Frontal cortex (tissue), 4 donors: Measurements from ENCODE around the gene CRMP1. TPM values are rescaled to one million over a fixed set of nuclear protein-coding genes. Genes with fewer than 3 reads are reported as not detected.

Experiments used
- DNase-seq, 2 donors: peaks; one replicate each; pipeline ENCODE4 v3.0.0; 2012; ENCODE audit warnings: low spot score in 2 of 2
- FAIRE-seq: peaks from 2 replicates; lab custom pipeline; 2012; peaks lifted over from hg19 to GRCh38; lab: Jason Lieb, UNC
- small RNA-seq: library from RNA; depleted of rRNA; stranded (forward); fragments of <200 nt; gene quantifications from one replicate; pipeline ENCODE3, GENCODE V24; 2014
- total RNA-seq: library from RNA; depleted of rRNA; stranded (reverse); fragments of >200 nt; gene quantifications from one replicate; pipeline ENCODE4 v1.2.3, GENCODE V29; 2014
- donor health status: control.
- donor health status: control.
- donor health status: control.

Gene CRMP1
- total RNA-seq, 1 donor from 2014 or later: 624 TPM

GRCh38 chr4:5783486-5783885, 109.4 kb downstream of the CRMP1 start:
- no peak for FAIRE-seq
- no peak for DNase-seq

GRCh38 chr4:5782829-5783476, 109.9 kb downstream of the CRMP1 start:
- DNase-seq: no peak

GRCh38 chr4:5781691-5782090, 111.2 kb downstream of the CRMP1 start:
- FAIRE-seq (no peak), DNase-seq (no peak)

More at GRCh38 chr4:5782829-5783476, 109.9 kb downstream of the CRMP1 start:
- no peak for FAIRE-seq

GRCh38 chr4:5780831-5781480, 111.9 kb downstream of the CRMP1 start:
- no peak for DNase-seq

GRCh38 chr4:5776510-5776909, 116.4 kb downstream of the CRMP1 start:
- no peak for DNase-seq
- no peak for FAIRE-seq

More at GRCh38 chr4:5780831-5781480, 111.9 kb downstream of the CRMP1 start:
- no peak for FAIRE-seq

GRCh38 chr4:5774416-5775036, 118.4 kb downstream of the CRMP1 start:
- FAIRE-seq (no peak), DNase-seq (no peak)

GRCh38 chr4:5773271-5773555, 119.7 kb downstream of the CRMP1 start:
- DNase-seq: no peak
- no peak for FAIRE-seq

GRCh38 chr4:5772528-5773270, 120.2 kb downstream of the CRMP1 start:
- DNase-seq: no peak
- no peak for FAIRE-seq

Small RNA genes lying within 50 kb of the gene (small RNA-seq; reads per million reads assigned to genes)
- gene MIR378D1: not detected

Other genes starting within 250 kb of the CRMP1 start
- 2.0 TPM for gene EVC2, start 184.5 kb downstream of the CRMP1 start, total RNA-seq
- gene EVC, start 181.9 kb downstream of the CRMP1 start, total RNA-seq: 2.4 TPM
- 12.2 TPM for gene C4orf50, start 125.3 kb upstream of the CRMP1 start, total RNA-seq